Measurements from ENCODE around the gene OXNAD1. TPM values are rescaled to one million over a fixed set of nuclear protein-coding genes. Genes with fewer than 3 reads are reported as not detected.

The OXNAD1 gene
- total RNA-seq = 5.8 and 15.8 TPM in 2 replicates

DNA sequence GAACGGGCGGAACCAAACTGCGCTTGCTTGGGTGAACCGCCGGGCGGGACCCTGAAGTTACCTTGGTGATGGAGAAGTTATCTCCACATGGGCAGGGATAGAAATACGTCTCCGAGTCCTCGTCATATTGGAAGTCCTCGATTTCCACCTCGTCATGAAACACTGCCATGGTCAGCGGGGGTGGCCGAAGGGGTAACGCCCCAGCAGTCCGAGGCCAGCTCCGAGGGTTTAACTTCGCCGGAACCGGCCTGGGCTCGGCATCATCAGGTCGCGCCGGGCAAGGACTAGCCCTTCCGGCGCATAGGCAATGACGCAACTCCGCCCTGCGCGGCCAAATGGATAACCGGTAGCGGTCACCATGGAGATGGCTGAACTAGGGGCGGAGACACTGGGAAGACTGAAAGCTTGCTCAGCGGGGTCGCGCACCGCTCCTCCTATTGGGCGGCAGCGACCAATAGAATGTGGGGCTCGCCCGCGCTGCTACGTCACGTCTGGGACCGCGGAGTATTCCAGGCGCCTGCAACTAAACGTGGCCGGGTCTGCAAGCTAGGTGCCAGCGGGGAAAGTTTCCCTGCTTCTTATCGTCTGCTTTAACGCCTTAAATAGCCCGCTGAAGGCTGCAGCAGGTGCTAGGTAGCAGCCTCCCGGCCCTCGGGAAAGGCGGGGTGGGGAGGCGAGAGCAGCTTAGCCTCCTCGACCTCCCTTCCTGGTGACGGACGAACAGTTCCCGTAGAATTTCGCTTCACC lies at the start of gene OXNAD1, which contains the start of gene DPH3:
Gene OXNAD1 (plus strand): TSS at position 505 of the 747 bp plus-strand sequence. CDS start 5,741 bp downstream, outside the sequence.
Gene DPH3 (minus strand): TSS at position 236 of the 747 bp plus-strand sequence. CDS start 67 bp downstream, at position 169.

Other genes starting within 250 kb of the OXNAD1 start
- 65.9 and 113 TPM in 2 replicates for gene GALNT15, start 90.5 kb upstream of the OXNAD1 start, total RNA-seq
- 11.0 and 24.4 TPM in 2 replicates for gene DPH3, start 269 bp upstream of the OXNAD1 start, total RNA-seq
- 42.9 and 46.9 TPM in 2 replicates for gene RFTN1, start 248.5 kb downstream of the OXNAD1 start, total RNA-seq

All from bladder microvascular endothelial cell (primary cell).